HG02870 (cell line): ENCODE data around the gene PGP.

Source experiments
- ATAC-seq: cut with Tn5 transposase; IDR thresholded peaks from one replicate; pipeline ENCODE4 v1.9.1; 2021; ENCODE audit warnings: mild to moderate bottlenecking, moderate library complexity; ENCODE audit not compliant: unreplicated experiment

Gene PGP

GRCh38 chr16:2183671-2184070, 31.0 kb downstream of the PGP start:
- ATAC-seq = no peak

- ATAC-seq = no peak
Observed at GRCh38 chr16:2181952-2182351, 32.7 kb downstream of the PGP start.

- ATAC-seq = no peak
Observed at GRCh38 chr16:2180962-2181923, 33.4 kb downstream of the PGP start.

DNA sequence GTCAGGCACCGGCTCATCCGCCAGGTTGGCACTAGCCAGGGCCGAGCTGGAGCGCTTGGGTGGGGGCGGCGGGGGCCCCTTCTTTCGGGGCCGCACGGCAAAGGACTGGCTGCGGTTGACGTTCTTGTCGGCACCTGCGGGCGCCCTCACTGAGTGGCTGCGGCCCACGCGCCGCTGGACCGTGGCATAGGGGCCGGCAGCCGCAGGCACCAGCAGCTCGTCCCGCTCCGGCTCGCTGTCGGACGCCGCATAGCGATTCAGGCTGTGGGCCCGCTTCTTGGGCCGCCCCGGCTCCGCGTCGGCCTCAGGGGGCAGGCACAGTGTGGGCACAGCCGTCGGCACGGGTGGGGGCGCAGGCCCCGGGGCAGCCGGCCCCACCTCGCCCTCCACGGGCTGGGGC, 34.2 kb downstream of the PGP start:
- no peak for ATAC-seq

DNA sequence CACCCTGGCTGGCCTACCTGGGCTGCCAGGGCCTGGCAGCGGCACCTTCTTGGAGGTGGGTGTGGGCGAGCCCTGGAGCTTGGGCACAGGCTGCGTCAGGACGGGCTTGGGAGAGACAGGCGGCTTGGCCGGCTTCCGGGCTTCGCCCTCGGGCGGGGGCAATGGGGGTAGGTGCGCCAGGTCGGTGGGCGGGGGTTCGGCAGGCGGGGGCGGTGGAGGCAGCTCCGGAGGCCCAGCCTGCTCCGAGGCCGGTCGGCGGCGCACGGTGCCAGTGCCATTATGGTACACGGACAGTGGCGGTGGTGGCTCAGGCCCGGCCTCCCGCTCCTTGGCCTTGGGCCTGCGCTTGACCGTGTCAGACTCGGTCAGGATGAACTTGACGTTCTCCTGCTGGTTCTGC, 35.1 kb downstream of the PGP start:
- ATAC-seq = no peak

DNA sequence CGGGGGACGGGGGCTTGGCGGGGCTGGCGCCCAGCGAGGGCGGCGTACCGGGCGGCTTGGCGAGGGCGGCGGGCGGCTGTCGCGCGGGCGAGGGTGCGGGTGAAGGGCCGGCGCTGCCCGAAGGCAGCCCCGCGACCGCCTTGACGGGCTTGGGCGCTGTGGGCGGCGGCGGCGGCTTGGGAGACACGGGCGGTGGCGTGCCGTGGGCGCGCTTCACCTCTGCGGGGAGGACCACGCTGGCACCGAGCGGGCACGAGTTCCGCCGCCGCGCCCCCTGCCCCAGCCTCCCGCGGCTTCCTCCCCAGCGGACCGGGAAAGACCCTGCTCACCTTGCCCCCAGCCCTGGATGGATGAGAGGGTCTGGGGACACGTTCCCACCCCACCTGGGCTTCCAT, 35.5 kb downstream of the PGP start:
- no peak for ATAC-seq

DNA sequence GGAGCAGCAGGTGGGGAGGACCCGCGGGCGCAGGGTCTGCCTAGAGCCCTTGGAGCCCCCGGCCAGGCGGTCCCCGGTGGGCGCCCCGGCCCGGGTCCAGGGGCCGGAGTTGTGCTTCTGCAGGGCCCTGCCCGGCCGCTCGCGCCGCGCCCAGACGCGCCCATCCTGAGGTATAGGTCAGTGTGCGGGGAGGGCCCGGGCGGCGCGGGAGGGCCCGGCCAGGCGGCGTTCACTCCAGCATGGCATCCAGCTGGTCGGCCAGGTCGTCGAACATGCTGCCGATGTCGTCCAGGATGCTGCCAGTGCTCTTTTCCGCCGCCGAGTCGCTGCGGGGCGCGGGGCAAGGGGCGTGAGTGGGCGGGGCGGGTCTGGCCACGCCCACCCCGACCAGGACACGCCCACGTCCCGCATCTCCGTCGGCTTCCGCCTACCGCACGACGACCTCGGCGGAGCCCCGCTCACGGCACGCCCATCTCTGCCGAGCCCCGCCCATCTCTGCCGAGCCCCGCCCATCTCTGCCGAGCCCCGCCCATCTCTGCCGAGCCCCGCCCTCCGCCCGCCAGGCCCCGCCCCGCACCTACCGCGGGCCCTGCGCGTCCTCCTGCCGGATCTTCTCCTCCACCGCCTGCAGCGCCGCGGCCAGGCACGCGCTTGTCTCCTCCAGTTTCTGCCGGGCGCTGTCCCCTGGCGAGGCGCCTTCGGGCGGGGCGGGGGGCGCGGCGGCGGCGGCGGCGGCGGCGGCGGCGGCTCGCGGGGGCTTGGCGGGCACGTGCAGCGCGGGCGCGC, 36.1 kb downstream of the PGP start:
- ATAC-seq = no peak

GRCh38 chr16:2177561-2177960, 37.1 kb downstream of the PGP start:
- ATAC-seq = no peak

DNA sequence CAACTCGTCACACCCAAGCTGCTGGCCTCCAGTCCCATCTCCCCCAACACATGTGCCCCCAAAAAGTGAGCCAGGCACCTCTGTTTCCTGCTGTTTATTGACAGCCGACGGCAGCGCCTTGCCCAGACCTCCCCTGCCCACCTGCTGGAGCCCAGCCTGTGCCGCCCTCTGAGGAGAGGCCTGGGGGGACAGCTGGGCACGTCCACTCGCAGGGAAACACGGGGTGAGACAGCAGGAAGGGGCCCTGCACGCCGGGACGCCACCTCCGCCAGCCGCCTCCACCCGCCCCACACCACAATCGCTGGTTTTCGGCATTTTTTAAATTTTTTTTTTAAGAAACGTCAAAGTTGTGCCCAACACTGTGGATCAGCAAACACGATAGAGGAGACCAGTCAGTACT, 37.5 kb downstream of the PGP start:
- ATAC-seq = no peak

DNA sequence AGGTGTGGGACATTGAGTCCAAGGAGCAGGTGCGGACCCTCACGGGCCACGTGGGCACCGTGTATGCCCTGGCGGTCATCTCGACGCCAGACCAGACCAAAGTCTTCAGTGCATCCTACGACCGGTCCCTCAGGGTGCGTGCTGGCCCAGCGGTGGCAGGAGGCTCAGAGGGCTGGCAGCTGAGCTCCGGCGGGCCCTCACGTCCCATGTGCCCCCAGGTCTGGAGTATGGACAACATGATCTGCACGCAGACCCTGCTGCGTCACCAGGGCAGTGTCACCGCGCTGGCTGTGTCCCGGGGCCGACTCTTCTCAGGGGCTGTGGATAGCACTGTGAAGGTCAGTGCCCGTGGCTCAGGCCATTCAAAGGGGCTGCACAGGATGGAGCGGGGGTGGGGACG, 38.6 kb downstream of the PGP start:
- ATAC-seq = no peak

- ATAC-seq = no peak
Observed at GRCh38 chr16:2175454-2175853, 39.2 kb downstream of the PGP start.

- ATAC-seq = no peak
Observed at GRCh38 chr16:2174396-2175131, 40.1 kb downstream of the PGP start.

GRCh38 chr16:2173916-2174315, 40.7 kb downstream of the PGP start:
- no peak for ATAC-seq

GRCh38 chr16:2173366-2173765, 41.3 kb downstream of the PGP start:
- no peak for ATAC-seq

DNA sequence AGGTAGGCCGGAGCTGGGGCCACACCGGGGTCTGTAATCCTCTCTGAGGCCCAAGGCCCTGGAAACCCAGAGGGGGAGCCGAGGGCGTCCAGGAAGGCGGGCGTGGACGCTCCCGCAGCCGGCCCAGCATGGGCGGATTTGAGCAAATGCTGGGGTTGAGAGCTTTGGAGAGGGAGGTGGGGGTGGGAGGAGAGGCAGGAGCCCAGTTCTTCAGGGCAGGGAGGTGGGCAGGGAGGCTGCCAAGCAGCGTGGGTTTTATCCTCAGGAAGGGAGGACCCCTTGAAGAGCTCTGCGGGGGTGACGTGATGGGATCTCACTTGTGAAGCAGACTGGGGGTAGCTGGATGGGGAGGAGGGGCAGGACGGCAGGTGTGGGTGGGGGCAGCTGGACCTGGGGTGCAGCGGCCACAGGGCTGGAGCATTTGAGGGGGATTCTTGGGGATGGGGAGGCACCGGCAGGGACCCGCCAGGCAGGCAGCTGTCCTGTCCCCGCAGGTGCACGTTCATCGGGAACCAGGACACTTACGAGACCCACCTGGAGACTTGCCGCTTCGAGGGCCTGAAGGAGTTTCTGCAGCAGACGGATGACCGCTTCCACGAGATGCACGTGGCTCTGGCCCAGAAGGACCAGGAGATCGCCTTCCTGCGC, 41.8 kb downstream of the PGP start:
- no peak for ATAC-seq

DNA sequence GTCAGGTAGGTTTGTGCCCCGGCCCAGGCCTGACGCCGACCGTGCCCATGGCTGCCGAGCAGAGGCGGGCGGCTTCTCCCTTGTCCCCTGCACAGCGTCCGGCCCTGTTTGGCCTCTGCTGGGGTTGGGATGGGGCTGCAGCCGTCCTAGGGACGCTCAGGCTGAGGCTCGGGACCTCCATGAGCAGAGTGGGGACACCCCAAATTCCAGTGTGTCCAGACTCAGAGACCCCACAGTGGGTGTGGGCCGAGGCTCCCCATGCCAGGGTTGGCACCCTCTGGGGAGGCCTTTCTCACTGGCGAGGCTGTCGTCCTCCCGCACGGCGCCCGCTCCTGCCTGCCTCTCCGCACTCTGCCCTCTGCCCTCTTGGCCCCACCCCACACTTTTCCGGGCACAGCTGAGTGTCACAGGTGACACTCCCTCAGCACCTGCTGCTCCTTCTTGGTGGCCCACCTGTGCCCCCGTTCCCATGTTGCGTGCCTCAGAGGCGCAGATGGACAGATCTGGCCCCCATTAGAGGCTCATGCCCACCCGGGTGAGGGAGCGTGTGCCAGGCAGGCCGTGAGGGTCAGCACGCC, 43.0 kb downstream of the PGP start:
- no peak for ATAC-seq

GRCh38 chr16:2170587-2171435, 43.8 kb downstream of the PGP start:
- ATAC-seq = no peak

- ATAC-seq = no peak
Observed at GRCh38 chr16:2170080-2170479, 44.6 kb downstream of the PGP start.

GRCh38 chr16:2167068-2167638, 47.5 kb downstream of the PGP start:
- ATAC-seq = no peak
